ENCODE measurements around the gene ZBTB25.

Gene ZBTB25

GRCh38 chr14:64478634-64479250 is 24.9 kb downstream of the ZBTB25 start:
- Histone ChIP-seq H3K4me3 (ENCODE audit: low read length) (no peak overlapping the region), H3K27me3 (ENCODE audit: low read depth, low read length) (no peaks in the 10 kb centered on the region), H3K36me3 (replicated peaks; ENCODE audit: low read depth, low read length) (peaks cover 3% of the 10 kb centered on the region), H3K27ac (ENCODE audit: low read length) (no peak overlapping the region), H3K79me2 (ENCODE audit: low read length) (no peaks in the 10 kb centered on the region), H3K9ac (ENCODE audit: low read length) (no peak overlapping the region), H4K20me1 (ENCODE audit: insufficient read depth, low read length) (no peaks in the 10 kb centered on the region), H2AFZ (ENCODE audit: low read depth, low read length) (no peak overlapping the region), H3K4me2 (ENCODE audit: low read length) (no peak overlapping the region), H3K9me3 (ENCODE audit: insufficient read depth, low read length) (no peaks in the 10 kb centered on the region), H3K4me1 (ENCODE audit: low read length) (peaks cover 21% of the 10 kb centered on the region)
- TF ChIP-seq, protein P1, sequence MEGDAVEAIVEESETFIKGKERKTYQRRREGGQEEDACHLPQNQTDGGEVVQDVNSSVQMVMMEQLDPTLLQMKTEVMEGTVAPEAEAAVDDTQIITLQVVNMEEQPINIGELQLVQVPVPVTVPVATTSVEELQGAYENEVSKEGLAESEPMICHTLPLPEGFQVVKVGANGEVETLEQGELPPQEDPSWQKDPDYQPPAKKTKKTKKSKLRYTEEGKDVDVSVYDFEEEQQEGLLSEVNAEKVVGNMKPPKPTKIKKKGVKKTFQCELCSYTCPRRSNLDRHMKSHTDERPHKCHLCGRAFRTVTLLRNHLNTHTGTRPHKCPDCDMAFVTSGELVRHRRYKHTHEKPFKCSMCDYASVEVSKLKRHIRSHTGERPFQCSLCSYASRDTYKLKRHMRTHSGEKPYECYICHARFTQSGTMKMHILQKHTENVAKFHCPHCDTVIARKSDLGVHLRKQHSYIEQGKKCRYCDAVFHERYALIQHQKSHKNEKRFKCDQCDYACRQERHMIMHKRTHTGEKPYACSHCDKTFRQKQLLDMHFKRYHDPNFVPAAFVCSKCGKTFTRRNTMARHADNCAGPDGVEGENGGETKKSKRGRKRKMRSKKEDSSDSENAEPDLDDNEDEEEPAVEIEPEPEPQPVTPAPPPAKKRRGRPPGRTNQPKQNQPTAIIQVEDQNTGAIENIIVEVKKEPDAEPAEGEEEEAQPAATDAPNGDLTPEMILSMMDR (IDR thresholded peaks at IDR 0.05; ENCODE audit: low read depth, low read length), result peak; percentile 51
- TF ChIP-seq EZH2phosphoT487 (IDR thresholded peaks at IDR 0.05; ENCODE audit: low read depth), result no peak

DNA sequence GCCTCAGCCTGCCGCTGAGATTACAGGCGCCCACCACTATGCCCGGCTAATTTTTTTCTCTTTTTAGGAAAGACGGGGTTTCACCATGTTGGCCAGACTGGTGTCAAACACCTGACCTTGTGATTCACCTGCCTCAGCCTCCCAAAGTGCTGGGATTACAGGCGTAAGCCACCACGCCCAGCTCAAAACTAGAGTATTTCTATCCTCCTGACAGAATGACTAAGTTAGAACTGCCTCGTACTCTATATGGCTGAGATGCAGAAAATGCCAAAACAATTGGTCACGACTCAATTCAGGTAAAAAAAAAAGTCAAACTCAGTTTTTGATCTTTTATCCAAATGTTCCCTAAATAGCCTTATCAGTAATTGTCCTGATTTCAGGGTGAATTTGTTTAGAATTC is 27.2 kb downstream of the ZBTB25 start:
- H2AFZ ChIP-seq (ENCODE audit: low read depth, low read length), result no peak overlapping the region
- H3K4me1 ChIP-seq (ENCODE audit: low read length), result peaks cover 14% of the 10 kb centered on the region
- no peaks in the 10 kb centered on the region for H3K9me3 ChIP-seq (ENCODE audit: insufficient read depth, low read length)
- no peaks in the 10 kb centered on the region for H3K36me3 ChIP-seq (replicated peaks; ENCODE audit: low read depth, low read length)
- H3K4me2 ChIP-seq (ENCODE audit: low read length), result no peak overlapping the region
- H3K4me3 ChIP-seq (ENCODE audit: low read length), result no peak overlapping the region
- H3K27me3 ChIP-seq (ENCODE audit: low read depth, low read length), result no peaks in the 10 kb centered on the region
- TF ChIP-seq, protein P1 (IDR thresholded peaks at IDR 0.05; ENCODE audit: low read depth, low read length), result no peak
- no peak for TF ChIP-seq EZH2phosphoT487 (IDR thresholded peaks at IDR 0.05; ENCODE audit: low read depth)
- no peaks in the 10 kb centered on the region for H4K20me1 ChIP-seq (ENCODE audit: insufficient read depth, low read length)
- H3K79me2 ChIP-seq (ENCODE audit: low read length), result no peaks in the 10 kb centered on the region
- no peak overlapping the region for H3K9ac ChIP-seq (ENCODE audit: low read length)
- H3K27ac ChIP-seq (ENCODE audit: low read length), result no peak overlapping the region

DNA sequence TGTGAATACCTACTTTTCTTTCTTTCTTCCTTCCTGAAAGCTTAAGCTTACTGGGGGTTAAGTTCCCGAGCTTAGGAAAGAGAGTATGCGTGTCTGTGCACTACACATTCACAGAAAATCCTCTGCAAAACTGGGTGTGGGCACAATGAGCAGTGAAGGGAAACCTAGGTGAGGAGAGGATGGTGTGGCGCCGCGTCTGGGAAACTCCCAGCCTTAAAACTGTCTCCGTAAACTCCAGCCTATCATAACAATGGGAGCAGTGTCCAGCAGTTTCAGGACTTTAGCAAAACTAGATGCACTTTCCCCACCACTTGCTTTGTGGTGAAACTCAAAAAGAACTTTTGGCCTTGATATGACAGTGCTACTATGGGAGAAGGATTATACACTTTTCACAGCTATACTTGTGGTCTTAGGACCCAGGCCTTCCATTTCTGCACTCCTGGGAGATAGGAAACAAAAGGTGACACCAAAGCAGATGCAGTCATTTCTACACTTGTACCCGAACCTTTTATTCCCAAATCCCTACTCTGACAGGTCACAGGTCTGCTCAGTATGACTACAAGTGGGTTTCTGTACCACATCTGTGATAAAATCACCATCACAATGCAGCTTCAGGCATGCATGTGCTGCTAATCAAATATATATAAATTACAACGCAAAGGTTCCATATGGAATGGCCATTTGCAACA is 27.9 kb downstream of the ZBTB25 start:
- Histone ChIP-seq H2AFZ (ENCODE audit: low read depth, low read length) (no peak overlapping the region), H3K4me2 (ENCODE audit: low read length) (no peak overlapping the region), H3K79me2 (ENCODE audit: low read length) (no peaks in the 10 kb centered on the region), H3K36me3 (replicated peaks; ENCODE audit: low read depth, low read length) (no peaks in the 10 kb centered on the region), H3K27me3 (ENCODE audit: low read depth, low read length) (no peaks in the 10 kb centered on the region), H3K9me3 (ENCODE audit: insufficient read depth, low read length) (no peaks in the 10 kb centered on the region), H3K9ac (ENCODE audit: low read length) (no peak overlapping the region), H4K20me1 (ENCODE audit: insufficient read depth, low read length) (no peaks in the 10 kb centered on the region), H3K4me3 (ENCODE audit: low read length) (no peak overlapping the region), H3K27ac (ENCODE audit: low read length) (no peak overlapping the region), H3K4me1 (ENCODE audit: low read length) (peaks cover 14% of the 10 kb centered on the region)
- no peak for TF ChIP-seq EZH2phosphoT487 (IDR thresholded peaks at IDR 0.05; ENCODE audit: low read depth)
- TF ChIP-seq, protein P1 (IDR thresholded peaks at IDR 0.05; ENCODE audit: low read depth, low read length), result no peak

DNA sequence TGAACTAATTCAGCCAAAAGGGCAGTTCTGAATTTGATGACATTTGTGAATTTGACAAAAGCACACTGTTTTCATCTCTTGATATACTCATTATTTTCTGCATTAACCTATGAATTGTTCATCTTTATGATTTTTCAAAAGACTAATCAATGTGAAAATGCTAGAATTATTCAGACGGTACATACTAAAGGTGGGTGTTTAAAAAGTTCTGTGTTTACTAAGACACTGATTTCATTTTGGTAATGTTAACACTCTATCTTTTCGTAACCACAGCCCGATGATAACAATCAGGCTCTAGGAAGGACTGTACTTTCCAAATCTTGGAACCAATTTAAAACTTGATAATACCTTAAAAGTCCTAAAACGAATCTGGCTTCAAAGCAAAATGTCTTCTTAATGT is 28.9 kb downstream of the ZBTB25 start:
- Histone ChIP-seq H3K4me1 (ENCODE audit: low read length) (peaks cover 14% of the 10 kb centered on the region), H3K4me2 (ENCODE audit: low read length) (no peak overlapping the region), H2AFZ (ENCODE audit: low read depth, low read length) (no peak overlapping the region), H3K36me3 (replicated peaks; ENCODE audit: low read depth, low read length) (no peaks in the 10 kb centered on the region), H3K4me3 (ENCODE audit: low read length) (no peak overlapping the region), H3K79me2 (ENCODE audit: low read length) (no peaks in the 10 kb centered on the region), H4K20me1 (ENCODE audit: insufficient read depth, low read length) (no peaks in the 10 kb centered on the region), H3K27me3 (ENCODE audit: low read depth, low read length) (no peaks in the 10 kb centered on the region), H3K27ac (ENCODE audit: low read length) (no peak overlapping the region), H3K9me3 (ENCODE audit: insufficient read depth, low read length) (no peaks in the 10 kb centered on the region), H3K9ac (ENCODE audit: low read length) (no peak overlapping the region)
- TF ChIP-seq, protein P1 (IDR thresholded peaks at IDR 0.05; ENCODE audit: low read depth, low read length), result no peak
- TF ChIP-seq EZH2phosphoT487 (IDR thresholded peaks at IDR 0.05; ENCODE audit: low read depth), result no peak

Data from OCI-LY3 (cell line).